ENCODE data around the gene TGFBR2. TPM values are rescaled to one million over a fixed set of nuclear protein-coding genes. Genes with fewer than 3 reads are reported as not detected.

Gene TGFBR2
- total RNA-seq, 8 experiments from 2014 or later, result 0.16 to 27.1 (median 2.2) TPM

DNA sequence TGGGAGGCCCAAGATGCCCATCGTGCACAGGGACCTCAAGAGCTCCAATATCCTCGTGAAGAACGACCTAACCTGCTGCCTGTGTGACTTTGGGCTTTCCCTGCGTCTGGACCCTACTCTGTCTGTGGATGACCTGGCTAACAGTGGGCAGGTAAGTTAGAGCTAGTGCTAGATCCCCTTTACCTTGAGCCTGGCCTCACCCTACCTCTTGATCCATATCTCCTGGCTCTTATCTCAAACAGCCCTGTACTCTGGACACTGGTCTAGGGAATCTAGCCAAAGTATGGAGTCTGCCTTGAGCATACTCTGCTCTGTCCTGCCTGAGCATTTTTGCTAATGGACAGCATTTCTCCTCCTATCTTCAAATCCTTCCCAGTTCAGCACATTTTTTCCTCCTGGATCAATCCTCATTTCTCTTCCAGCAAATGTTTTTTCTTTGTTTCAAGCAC, 65.9 kb downstream of the TGFBR2 start:
- H3K4me3 ChIP-seq, result no peak overlapping the region
- no peaks in the 10 kb centered on the region for H3K4me1 ChIP-seq (replicated peaks in 1 of 2)
- WGBS, 10 experiments, result 80 to 100% (median 98%) methylated on average over 1 to 4 of the region's 4 CpGs; no CpG with 5 or more reads in 6 of the 10 experiments
- in situ Hi-C loops (cut with MboI; ENCODE audit: low pct_unique_long_range_greater_than_20kb in 2 of 9, low sequenced_read_pairs in 9 of 9, unreplicated experiment in 9 of 9), result no loop called here
- no peak overlapping the region for H3K27ac ChIP-seq
- no peak for ATAC-seq (replicated peaks in 6 of 8)

DNA sequence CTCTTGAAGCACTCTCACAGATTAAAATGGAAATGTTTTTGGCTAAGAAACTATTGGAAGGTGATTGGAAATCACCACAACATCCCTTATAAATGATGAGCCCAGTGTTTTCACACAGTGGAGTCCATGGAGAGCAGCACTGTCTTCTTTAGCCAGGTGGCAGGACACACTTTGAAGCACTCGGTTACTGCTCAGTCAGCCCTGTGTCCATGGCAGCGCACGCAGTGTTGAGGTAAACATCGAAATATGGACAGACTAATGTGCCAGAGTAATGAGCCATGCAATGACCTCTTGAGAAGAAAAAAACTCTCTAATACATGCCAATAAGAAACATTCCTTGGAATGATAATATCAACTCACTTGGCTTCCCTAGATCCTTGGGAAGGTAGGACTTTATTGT, 66.6 kb downstream of the TGFBR2 start:
- no peak overlapping the region for H3K27ac ChIP-seq
- no peak overlapping the region for H3K4me3 ChIP-seq
- no peaks in the 10 kb centered on the region for H3K4me1 ChIP-seq (replicated peaks in 1 of 2)
- 67 to 100% (median 87%) methylated on average over 1 to 3 of the region's 4 CpGs; no CpG with 5 or more reads in 5 of the 10 experiments for WGBS, 10 experiments
- in situ Hi-C loops (cut with MboI; ENCODE audit: low pct_unique_long_range_greater_than_20kb in 2 of 9, low sequenced_read_pairs in 9 of 9, unreplicated experiment in 9 of 9), result no loop called here
- no peak for ATAC-seq (replicated peaks in 6 of 8)

DNA sequence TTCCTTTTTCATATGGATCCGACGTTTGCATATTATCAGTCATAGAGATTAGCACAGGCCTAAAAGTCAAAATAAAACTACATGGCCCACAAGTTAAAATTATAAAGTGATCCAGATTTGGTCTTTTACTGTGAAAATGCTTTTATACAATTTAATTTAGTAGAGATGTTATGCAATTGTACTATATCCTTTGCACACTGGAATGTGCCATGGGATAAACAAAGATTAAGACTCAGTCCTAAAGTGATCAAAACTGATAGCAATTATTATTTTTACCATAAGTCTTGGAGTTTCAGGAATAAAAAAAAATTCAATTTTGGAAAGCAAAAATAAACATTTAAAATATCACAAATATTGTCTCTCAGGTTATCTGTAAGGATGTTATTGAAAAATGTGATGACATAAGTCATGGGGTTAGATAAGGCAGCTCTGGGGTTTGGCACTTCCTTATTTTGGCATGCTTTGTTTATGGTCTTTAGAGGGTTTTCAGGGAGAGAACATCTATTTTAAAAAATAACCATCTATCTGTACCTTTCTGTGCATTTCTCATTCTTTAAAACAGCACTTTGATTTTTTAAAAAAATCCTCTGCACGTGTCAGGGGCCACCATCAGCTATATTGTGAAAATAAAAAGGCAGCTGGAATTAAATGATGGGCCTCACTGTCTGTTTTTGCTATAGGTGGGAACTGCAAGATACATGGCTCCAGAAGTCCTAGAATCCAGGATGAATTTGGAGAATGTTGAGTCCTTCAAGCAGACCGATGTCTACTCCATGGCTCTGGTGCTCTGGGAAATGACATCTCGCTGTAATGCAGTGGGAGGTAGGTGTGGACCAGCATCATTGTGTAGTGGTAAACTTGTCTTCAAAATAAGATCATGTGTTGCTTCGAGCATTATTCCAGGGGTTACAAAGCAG, 67.3 kb downstream of the TGFBR2 start:
- H3K4me1 ChIP-seq (replicated peaks in 1 of 2), result no peaks in the 10 kb centered on the region
- no peak overlapping the region for H3K4me3 ChIP-seq
- in situ Hi-C loops (cut with MboI; ENCODE audit: low pct_unique_long_range_greater_than_20kb in 2 of 9, low sequenced_read_pairs in 9 of 9, unreplicated experiment in 9 of 9), result no loop called here
- H3K27ac ChIP-seq, result no peak overlapping the region
- ATAC-seq (replicated peaks in 6 of 8), result no peak
- WGBS, 10 experiments, result 80 to 100% (median 93%) methylated on average over 1 to 6 of the region's 6 CpGs

DNA sequence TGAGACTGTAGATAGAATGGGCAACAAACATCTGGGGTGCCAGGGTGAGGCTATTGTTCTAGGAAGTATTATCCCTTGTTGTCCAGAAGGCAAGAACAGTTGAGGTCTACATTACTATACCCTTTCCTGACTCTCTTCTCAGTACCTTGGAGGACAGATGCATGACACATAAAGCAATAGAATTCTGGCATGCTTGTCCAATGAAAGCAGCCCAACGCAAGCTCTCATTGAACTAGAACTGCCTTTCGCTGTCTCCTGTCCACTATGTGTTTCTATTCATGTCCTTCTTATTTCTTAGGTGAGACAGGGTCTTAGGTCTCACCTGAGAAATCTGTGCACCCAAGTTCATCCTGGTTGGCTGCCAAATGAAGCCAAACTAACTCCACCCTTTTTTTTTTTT, 68.6 kb downstream of the TGFBR2 start:
- in situ Hi-C loops (cut with MboI; ENCODE audit: low pct_unique_long_range_greater_than_20kb in 2 of 9, low sequenced_read_pairs in 9 of 9, unreplicated experiment in 9 of 9), result loop anchor here in 1 of 9 experiments (25.0 kb wide), 1 partner anchor 638 kb away; no protein-coding TSS in a partner anchor
- Histone ChIP-seq H3K4me1 (replicated peaks in 1 of 2) (no peaks in the 10 kb centered on the region), H3K27ac (no peak overlapping the region), H3K4me3 (no peak overlapping the region)
- WGBS, 10 experiments, result 94 to 100% (median 100%) methylated on average over 1 to 2 of the region's 2 CpGs; no CpG with 5 or more reads in 2 of the 10 experiments
- no peak for ATAC-seq (replicated peaks in 6 of 8)

DNA sequence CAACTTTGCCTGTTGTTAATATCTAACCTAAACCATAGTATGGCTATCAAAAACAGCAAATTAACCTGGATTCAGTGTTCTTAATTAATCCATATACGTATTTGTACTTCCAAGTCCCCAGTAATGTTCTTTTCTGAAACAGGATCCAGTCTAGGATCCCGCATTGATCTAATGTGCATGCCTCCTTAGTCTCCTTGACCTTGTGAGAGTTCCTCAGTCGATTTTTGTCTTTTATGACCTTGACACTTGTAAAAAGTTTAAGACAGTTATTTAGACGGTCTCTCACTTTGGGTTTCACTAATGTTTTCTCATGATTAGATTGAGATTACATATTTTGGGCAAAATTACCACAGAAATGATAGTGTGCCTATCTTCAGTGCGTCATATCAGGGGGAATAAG, 69.4 kb downstream of the TGFBR2 start:
- ATAC-seq (replicated peaks in 6 of 8), result no peak
- WGBS, 10 experiments, result 83 to 100% (median 96%) methylated on average over 1 to 5 of the region's 5 CpGs
- no peak overlapping the region for H3K27ac ChIP-seq
- H3K4me1 ChIP-seq (replicated peaks in 1 of 2), result peaks cover 2% of the 10 kb centered on the region in 2 donors
- no peak overlapping the region for H3K4me3 ChIP-seq
- in situ Hi-C loops (cut with MboI; ENCODE audit: low pct_unique_long_range_greater_than_20kb in 2 of 9, low sequenced_read_pairs in 9 of 9, unreplicated experiment in 9 of 9), result loop anchor here in 1 of 9 experiments (25.0 kb wide), 1 partner anchor 638 kb away; no protein-coding TSS in a partner anchor

DNA sequence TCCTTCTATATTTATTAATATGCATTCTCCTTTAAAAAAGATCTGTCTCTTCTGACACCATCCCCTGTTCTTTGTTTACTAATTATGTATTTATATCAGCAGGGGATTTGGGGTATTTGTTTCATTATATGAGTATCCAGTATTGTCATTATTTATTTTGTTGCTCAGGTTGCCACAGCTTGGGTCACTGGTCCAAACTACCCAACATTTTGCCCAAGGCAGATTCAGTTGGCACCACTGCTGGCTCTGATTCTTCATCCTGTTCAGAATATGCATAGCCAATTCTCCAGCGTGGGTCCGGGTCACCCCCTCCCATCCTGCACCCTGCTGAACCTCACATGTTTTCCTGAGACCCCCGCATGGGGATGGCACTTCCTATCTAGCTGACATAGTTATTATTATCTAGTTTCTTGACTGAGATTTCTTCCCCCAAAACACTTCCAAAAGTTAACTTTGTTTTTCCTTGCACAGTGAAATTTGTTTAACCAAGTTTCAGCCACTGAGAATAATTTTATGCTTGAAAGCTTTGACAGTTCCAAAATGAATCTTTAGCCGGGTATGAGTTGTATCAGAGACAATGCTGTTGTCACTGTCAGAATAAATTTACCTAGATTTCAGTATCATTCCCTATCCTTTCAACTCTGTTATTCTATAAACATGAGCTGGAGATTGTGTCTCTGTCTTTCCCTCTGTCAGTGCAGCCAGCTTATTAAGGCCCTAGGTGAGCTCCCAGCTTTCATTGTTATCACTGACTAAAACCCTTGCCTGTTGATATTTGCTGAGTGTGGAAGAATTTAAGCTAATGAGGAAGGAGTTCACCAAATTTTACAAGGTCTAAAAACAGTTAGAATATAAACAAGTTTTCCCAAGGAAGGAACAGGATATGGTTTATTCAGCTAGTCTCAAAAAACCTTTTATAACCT, 70.3 kb downstream of the TGFBR2 start:
- 74 to 100% (median 88%) methylated on average over 1 to 4 of the region's 4 CpGs; no CpG with 5 or more reads in 1 of the 10 experiments for WGBS, 10 experiments
- Histone ChIP-seq H3K4me1 (replicated peaks in 1 of 2) (peaks cover 6 to 11% of the 10 kb centered on the region in 2 donors), H3K27ac (no peak overlapping the region), H3K4me3 (no peak overlapping the region)
- in situ Hi-C loops (cut with MboI; ENCODE audit: low pct_unique_long_range_greater_than_20kb in 2 of 9, low sequenced_read_pairs in 9 of 9, unreplicated experiment in 9 of 9), result loop anchor here in 1 of 9 experiments (25.0 kb wide), 1 partner anchor 639 kb away; no protein-coding TSS in a partner anchor
- ATAC-seq (replicated peaks in 6 of 8), result no peak

DNA sequence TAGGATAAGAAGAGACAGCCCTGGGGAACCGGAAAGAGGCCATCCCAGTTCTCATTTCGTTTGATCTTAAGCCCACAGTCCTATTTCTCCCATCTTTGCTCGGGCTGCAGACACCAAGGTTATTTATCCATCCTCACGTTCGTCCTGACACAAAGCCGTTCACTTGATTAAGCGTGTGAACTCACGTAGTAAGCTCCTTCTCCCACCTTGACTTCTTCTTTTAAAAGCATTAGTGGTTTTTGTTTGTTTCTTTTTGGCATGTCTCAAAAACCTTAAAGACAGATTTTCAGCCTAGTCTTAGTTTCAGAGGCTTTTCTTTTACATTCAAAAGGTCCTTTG, 70.9 kb downstream of the TGFBR2 start:
- ATAC-seq (replicated peaks in 6 of 8), result no peak

DNA sequence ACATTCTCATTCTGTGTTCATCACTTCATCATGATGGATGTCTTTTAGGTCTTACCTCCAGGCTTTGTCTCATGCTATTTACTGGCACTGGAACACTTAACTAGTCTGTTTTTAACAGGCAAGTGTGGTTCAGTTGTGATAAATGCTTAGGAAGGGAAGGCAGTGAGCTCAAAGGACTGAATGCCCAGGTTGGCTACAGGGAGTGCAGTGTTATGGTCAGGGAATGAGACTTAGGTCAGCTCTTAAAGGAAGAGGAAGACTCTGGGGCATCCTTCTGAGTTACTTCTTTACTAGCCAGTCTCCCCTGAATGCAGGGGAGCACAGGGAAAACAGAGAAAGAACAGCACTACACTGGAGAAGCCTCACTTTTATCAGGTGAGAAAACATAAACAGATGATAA, 72.6 kb downstream of the TGFBR2 start:
- no peak overlapping the region for H3K4me3 ChIP-seq
- in situ Hi-C loops (cut with MboI; ENCODE audit: low pct_unique_long_range_greater_than_20kb in 2 of 9, low sequenced_read_pairs in 9 of 9, unreplicated experiment in 9 of 9), result loop anchor here in 1 of 9 experiments (25.0 kb wide), 1 partner anchor 642 kb away; no protein-coding TSS in a partner anchor
- no peak overlapping the region for H3K27ac ChIP-seq
- H3K4me1 ChIP-seq (replicated peaks in 1 of 2), result peaks cover 6 to 11% of the 10 kb centered on the region in 2 donors
- no peak for ATAC-seq (replicated peaks in 6 of 8)

More for the DNA sequence above, 70.9 kb downstream of the TGFBR2 start:
- Histone ChIP-seq H3K4me1 (replicated peaks in 1 of 2) (peaks cover 6 to 11% of the 10 kb centered on the region in 2 donors), H3K4me3 (no peak overlapping the region), H3K27ac (no peak overlapping the region)
- in situ Hi-C loops (cut with MboI; ENCODE audit: low pct_unique_long_range_greater_than_20kb in 2 of 9, low sequenced_read_pairs in 9 of 9, unreplicated experiment in 9 of 9), result loop anchor here in 1 of 9 experiments (25.0 kb wide), 1 partner anchor 640 kb away; no protein-coding TSS in a partner anchor
- 77 to 98% (median 89%) methylated on average over 2 to 8 of the region's 8 CpGs for WGBS, 10 experiments

DNA sequence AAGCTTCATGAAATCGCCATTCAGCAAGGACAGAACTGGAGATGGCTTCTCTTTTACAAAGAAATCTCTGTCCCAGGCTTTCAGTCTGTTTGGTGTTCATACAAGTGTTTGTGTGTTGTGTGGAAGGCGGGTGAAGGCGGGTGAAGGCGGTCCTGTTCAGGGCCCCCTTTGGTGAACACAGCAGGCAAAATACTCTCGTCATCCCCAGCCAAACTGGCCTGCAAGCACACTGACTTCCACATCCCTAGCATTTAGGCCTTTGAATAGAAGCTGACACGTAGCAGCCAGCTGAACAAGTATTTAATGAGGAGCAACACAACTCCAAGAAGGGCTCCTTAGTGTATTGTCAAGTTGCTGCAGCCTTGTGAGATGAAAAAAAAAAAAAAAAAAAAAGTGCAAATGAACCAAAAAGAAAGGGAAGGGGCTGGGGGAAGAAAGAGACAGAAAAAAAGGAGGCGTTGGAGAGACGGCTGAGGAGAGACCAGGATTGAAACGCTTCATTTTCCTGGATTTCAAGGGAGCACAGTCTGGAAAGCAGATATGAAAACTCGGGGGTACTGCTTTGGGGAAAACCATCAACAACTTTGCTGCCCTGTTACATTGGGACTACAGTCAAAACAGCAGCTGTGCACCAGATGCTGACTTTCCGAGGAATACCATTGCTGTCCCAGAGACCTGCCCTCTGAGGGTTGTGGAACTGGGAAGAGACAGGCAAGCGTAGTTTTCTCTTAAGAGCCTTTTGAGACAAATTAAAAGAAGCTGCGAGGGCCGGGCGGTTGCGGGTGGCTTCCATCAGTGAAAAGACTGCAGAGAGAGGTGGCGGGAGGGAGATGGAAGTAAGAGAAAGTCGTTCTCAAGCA, 74.6 kb downstream of the TGFBR2 start:
- H3K4me3 ChIP-seq, result no peak overlapping the region

DNA sequence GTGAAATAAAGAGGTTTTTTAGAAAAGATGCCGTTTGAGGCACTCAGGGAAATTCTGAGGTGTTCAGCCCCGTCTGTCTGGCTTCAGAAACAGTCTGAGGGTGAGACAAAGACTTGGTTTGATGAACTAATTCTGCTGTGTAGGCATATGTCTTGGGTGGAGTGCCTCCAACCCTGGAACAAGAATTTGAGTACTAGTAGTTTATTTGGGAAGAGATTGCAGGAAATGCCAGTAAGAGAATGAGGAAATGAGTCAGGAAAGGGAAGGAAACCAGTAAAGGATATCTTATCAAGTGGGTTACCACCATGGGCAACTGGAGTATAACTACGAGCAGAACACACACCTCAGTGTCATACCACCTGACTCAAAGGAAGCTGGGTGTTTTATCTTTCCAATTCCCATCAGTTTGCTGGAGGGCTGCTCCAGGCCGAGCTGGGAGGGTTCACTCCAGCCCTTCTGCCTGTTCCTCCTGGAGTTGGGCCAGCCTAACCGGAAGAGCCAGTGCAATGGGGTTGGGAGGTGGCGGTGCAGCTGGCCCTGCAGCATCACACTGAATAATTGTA, 75.3 kb downstream of the TGFBR2 start:
- Histone ChIP-seq H3K27ac (no peak overlapping the region), H3K4me1 (replicated peaks in 1 of 2) (peaks cover 6 to 11% of the 10 kb centered on the region in 2 donors), H3K4me3 (no peak overlapping the region)
- peak in 3 of 8 experiments; percentile 69 to 73 (median 71) for ATAC-seq (replicated peaks in 6 of 8)
- in situ Hi-C loops (cut with MboI; ENCODE audit: low pct_unique_long_range_greater_than_20kb in 2 of 9, low sequenced_read_pairs in 9 of 9, unreplicated experiment in 9 of 9), result loop anchor here in 1 of 9 experiments (25.0 kb wide), 1 partner anchor 644 kb away; no protein-coding TSS in a partner anchor
- WGBS, 10 experiments, result 0 to 100% (median 80%) methylated on average over 1 to 5 of the region's 6 CpGs; no CpG with 5 or more reads in 3 of the 10 experiments

More for the DNA sequence above, 74.6 kb downstream of the TGFBR2 start:
- H3K27ac ChIP-seq, result no peak overlapping the region
- peaks cover 6 to 11% of the 10 kb centered on the region in 2 donors for H3K4me1 ChIP-seq (replicated peaks in 1 of 2)
- in situ Hi-C loops (cut with MboI; ENCODE audit: low pct_unique_long_range_greater_than_20kb in 2 of 9, low sequenced_read_pairs in 9 of 9, unreplicated experiment in 9 of 9), result loop anchor here in 1 of 9 experiments (25.0 kb wide), 1 partner anchor 644 kb away; no protein-coding TSS in a partner anchor
- WGBS, 10 experiments, result 17 to 62% (median 41%) methylated on average over 2 to 14 of the region's 18 CpGs
- ATAC-seq (replicated peaks in 6 of 8), result peak; percentile 64 to 94 (median 87)

DNA sequence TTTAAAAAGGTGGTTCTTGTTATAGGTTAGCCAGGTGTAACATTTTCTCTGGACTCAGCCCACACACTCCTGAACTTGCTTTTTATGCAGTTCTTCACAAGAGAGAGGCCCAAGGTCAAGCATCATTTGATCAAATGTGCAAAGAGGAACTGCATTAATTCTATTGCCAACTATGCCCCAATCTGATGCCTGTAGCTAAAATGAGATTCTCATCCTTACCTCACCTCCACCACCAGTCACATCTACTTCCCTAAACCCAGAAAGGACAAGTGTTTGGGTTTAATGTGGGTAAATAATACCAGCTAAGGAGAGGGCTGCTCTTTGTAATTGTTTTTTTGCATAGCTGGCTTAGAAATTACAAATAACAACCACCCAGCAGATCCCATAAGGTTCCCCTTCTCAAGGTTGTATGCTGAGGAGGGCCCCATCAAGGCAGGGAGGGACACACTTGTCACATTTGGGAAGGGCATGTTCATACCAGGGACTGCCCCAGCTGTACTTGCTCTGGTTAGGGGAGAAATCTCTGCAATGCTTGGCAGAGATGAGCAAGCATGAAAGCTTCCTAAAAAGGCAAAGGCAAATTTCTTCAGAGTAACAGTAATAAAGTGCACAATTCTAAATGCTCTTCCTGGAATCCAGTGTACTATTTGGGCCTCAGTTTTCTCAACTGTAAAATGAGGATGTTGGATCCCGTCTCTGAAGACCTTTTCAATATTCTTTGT, 76.2 kb downstream of the TGFBR2 start:
- Histone ChIP-seq H3K4me3 (no peak overlapping the region), H3K27ac (no peak overlapping the region), H3K4me1 (replicated peaks in 1 of 2) (peaks cover 6 to 11% of the 10 kb centered on the region in 2 donors)
- 60 to 100% (median 94%) methylated on average over 1 of the region's 1 CpG; no CpG with 5 or more reads in 2 of the 10 experiments for WGBS, 10 experiments
- in situ Hi-C loops (cut with MboI; ENCODE audit: low pct_unique_long_range_greater_than_20kb in 2 of 9, low sequenced_read_pairs in 9 of 9, unreplicated experiment in 9 of 9), result loop anchor here in 1 of 9 experiments (25.0 kb wide), 1 partner anchor 645 kb away; no protein-coding TSS in a partner anchor
- ATAC-seq (replicated peaks in 6 of 8), result no peak

Measured in motor neuron (in vitro differentiated cells).